HepG2 (cell line): Measurements from ENCODE around the gene FAM83C. TPM values are rescaled to one million over a fixed set of nuclear protein-coding genes. Genes with fewer than 3 reads are reported as not detected.

Source experiments
- ATAC-seq: fragments of 200-7000 bp; cut with Tn5 transposase; 3 replicates; pipeline ENCODE4 v1.9.1; 2020; ENCODE audit warnings: mild to moderate bottlenecking, moderate library complexity
- BruUV-seq: library from RNA; stranded (reverse); fragments of 400-500 nt; replicated peaks from 2 replicates; lab custom pipeline; 2021; lab: Mats Ljungman, UMichigan
- CTCF ChIA-PET: fragments of 300-600 bp; formaldehyde crosslinking; extraction: SDS; loops from one replicate; lab custom pipeline; 2021; ENCODE audit warnings: low total read pairs, inconsistent platforms, low intra/inter-chr PET ratio; lab: Yijun Ruan, JAX
- POLR2A ChIA-PET: fragments of 350-600 bp; sonication (Branson Sonifier 250); formaldehyde crosslinking; loops from one replicate; lab custom pipeline; 2020; ENCODE audit warnings: antibody characterized with exemption, inconsistent platforms; lab: Yijun Ruan, JAX
- DNase-seq: peaks from one replicate; pipeline ENCODE4 v3.0.0-alpha.2; 2015; ENCODE audit warnings: low spot score
- FAIRE-seq: peaks from 3 replicates; lab custom pipeline; 2011; peaks lifted over from hg19 to GRCh38; lab: Jason Lieb, UNC
- H2AFZ ChIP-seq: one replicate; pipeline ENCODE4 v1.6.1; 2011; ENCODE audit warnings: low read length, inconsistent platforms
- H3K27ac ChIP-seq: fragments of 300-600 bp; 3 replicates; pipeline ENCODE4 v1.8.0; 2011; ENCODE audit warnings: mixed run types, mild to moderate bottlenecking, mixed read lengths, low read length, inconsistent platforms; ENCODE audit not compliant: insufficient read depth; ENCODE audit errors: extremely low read length
- H3K27me3 ChIP-seq, 2 experiments: fragments of 200-600 bp in 1 of 2; 2 replicates in 1 of 2; 3 replicates in 1 of 2; pipeline versions ENCODE4 v1.6.0 to v1.8.0; 2011; ENCODE audit warnings: low read length in 2 of 2, mild to moderate bottlenecking in 2 of 2, moderate library complexity in 2 of 2, inconsistent platforms in 1 of 2; ENCODE audit not compliant: insufficient read depth in 2 of 2, control insufficient read depth in 1 of 2
- H3K36me3 ChIP-seq, 2 experiments: fragments of 200-600 bp in 1 of 2; replicated peaks in 1 of 2; 2 replicates in 1 of 2; 3 replicates in 1 of 2; pipeline versions ENCODE4 v1.5.1 to v1.8.0; 2011; ENCODE audit warnings: low read length in 2 of 2, inconsistent platforms in 1 of 2; ENCODE audit not compliant: insufficient read depth in 2 of 2, control insufficient read depth in 1 of 2
- H3K4me1 ChIP-seq: 2 replicates; pipeline ENCODE4 v1.5.1; 2012; ENCODE audit warnings: low read length, inconsistent platforms; ENCODE audit not compliant: insufficient read depth
- H3K4me2 ChIP-seq: 2 replicates; pipeline ENCODE4 v1.6.0; 2011; ENCODE audit warnings: low read depth, low read length, inconsistent platforms
- H3K4me3 ChIP-seq, 3 experiments: fragments of 200-600 bp in 1 of 3; sonication (generic), shearing (Covaris generic) in 1 of 3; replicated peaks in 1 of 3; 2 replicates each; pipeline ENCODE4 v1.5.1; 2011 to 2016; ENCODE audit warnings: low read length in 3 of 3, inconsistent platforms in 2 of 3, low read depth in 2 of 3, mild to moderate bottlenecking in 2 of 3, control low read depth in 1 of 3, mixed read lengths in 1 of 3; ENCODE audit not compliant: insufficient read depth in 1 of 3
- H3K79me2 ChIP-seq: one replicate; pipeline ENCODE4 v1.6.1; 2011; ENCODE audit warnings: low read length, inconsistent platforms; ENCODE audit not compliant: insufficient read depth
- H3K9ac ChIP-seq: 2 replicates; pipeline ENCODE4 v1.6.0; 2011; ENCODE audit warnings: mild to moderate bottlenecking, low read depth, low read length, inconsistent platforms; ENCODE audit not compliant: insufficient read depth
- H3K9me3 ChIP-seq: 2 replicates; pipeline ENCODE4 v1.5.1; 2012; ENCODE audit warnings: mild to moderate bottlenecking, low read length
- H4K20me1 ChIP-seq: 2 replicates; pipeline ENCODE4 v1.6.0; 2011; ENCODE audit warnings: inconsistent platforms, mild to moderate bottlenecking, low read length, moderate library complexity; ENCODE audit not compliant: insufficient read depth
- AGO2 ChIP-seq: fragments of 200-400 bp; formaldehyde crosslinking; optimal IDR thresholded peaks from 2 replicates; pipeline ENCODE3; 2017; ENCODE audit warnings: mild to moderate bottlenecking, low read depth, low read length, moderate library complexity
- ARNT2 ChIP-seq: sonication (generic); formaldehyde crosslinking; IDR thresholded peaks from 2 replicates; pipeline ENCODE4 v1.8.0; 2022; ENCODE audit warnings: mild to moderate bottlenecking, low read depth, missing genetic modification reagents, moderate library complexity
- FLYWCH1 ChIP-seq: sonication (generic); formaldehyde crosslinking; IDR thresholded peaks from 2 replicates; pipeline ENCODE4 v1.8.1; 2023; ENCODE audit warnings: mild to moderate bottlenecking, missing genetic modification reagents
- HMG20A ChIP-seq: IDR thresholded peaks from 2 replicates; pipeline ENCODE4 v1.6.1; 2016; ENCODE audit warnings: borderline replicate concordance
- NFATC3 ChIP-seq: sonication (generic); formaldehyde crosslinking; IDR thresholded peaks from 2 replicates; pipeline ENCODE4 v1.5.1; 2020; ENCODE audit warnings: mild to moderate bottlenecking, missing genetic modification reagents
- PHB2 ChIP-seq: fragments of 450-650 bp; IDR thresholded peaks from 2 replicates; pipeline ENCODE4 v1.6.1; 2018; ENCODE audit not compliant: partially characterized antibody
- POLR2A ChIP-seq, 2 experiments: IDR thresholded peaks; 2 replicates each; pipeline ENCODE4 v1.6.1; 2011; ENCODE audit warnings: low read depth in 2 of 2, low read length in 2 of 2, mild to moderate bottlenecking in 1 of 2, moderate library complexity in 1 of 2; ENCODE audit not compliant: insufficient read depth in 1 of 2
- POLR2G ChIP-seq: fragments of 200-400 bp; formaldehyde crosslinking; IDR thresholded peaks from 2 replicates; pipeline ENCODE4 v1.6.1; 2018; ENCODE audit warnings: mild to moderate bottlenecking, low read depth, low read length, moderate library complexity
- RBFOX2 ChIP-seq: fragments of 200-400 bp; formaldehyde crosslinking; IDR thresholded peaks from 2 replicates; pipeline ENCODE4 v1.6.1; 2017; ENCODE audit warnings: low read depth, mild to moderate bottlenecking, low read length
- SRY ChIP-seq: sonication (generic); formaldehyde crosslinking; IDR thresholded peaks from 2 replicates; pipeline ENCODE4 v1.8.0; 2022; ENCODE audit warnings: mild to moderate bottlenecking, missing genetic modification reagents
- XRCC5 ChIP-seq: fragments of 200-400 bp; formaldehyde crosslinking; optimal IDR thresholded peaks from 2 replicates; pipeline ENCODE3; 2017; ENCODE audit warnings: mild to moderate bottlenecking, low read length
- ZBTB44 ChIP-seq: sonication (generic); formaldehyde crosslinking; IDR thresholded peaks from 2 replicates; pipeline ENCODE4 v1.4.0; 2020; ENCODE audit warnings: missing genetic modification reagents
- ZNF121 ChIP-seq: sonication (generic); formaldehyde crosslinking; IDR thresholded peaks from 2 replicates; pipeline ENCODE4 v1.5.0; 2020; ENCODE audit warnings: mild to moderate bottlenecking, missing genetic modification reagents
- ZNF3 ChIP-seq: IDR thresholded peaks from 2 replicates; pipeline ENCODE4 v1.7.0; 2017; ENCODE audit warnings: inconsistent platforms
- ZNF382 ChIP-seq: sonication (generic); formaldehyde crosslinking; IDR thresholded peaks from 2 replicates; pipeline ENCODE4 v1.5.0; 2020; ENCODE audit warnings: missing genetic modification reagents, mild to moderate bottlenecking, borderline replicate concordance
- ZNF614 ChIP-seq: IDR thresholded peaks from 2 replicates; pipeline ENCODE4 v1.6.1; 2018; ENCODE audit warnings: missing biosample characterization, missing genetic modification reagents, inconsistent platforms, borderline replicate concordance
- ZNF7 ChIP-seq: IDR thresholded peaks from 2 replicates; pipeline ENCODE4 v1.6.1; 2016; ENCODE audit warnings: missing biosample characterization, missing genetic modification reagents
- ZNF768 ChIP-seq: sonication (generic); formaldehyde crosslinking; IDR thresholded peaks from 2 replicates; pipeline ENCODE4 v1.4.0; 2020; ENCODE audit warnings: missing genetic modification reagents
- ZNF777 ChIP-seq: sonication (generic); formaldehyde crosslinking; IDR thresholded peaks from 2 replicates; pipeline ENCODE4 v1.4.0; 2020; ENCODE audit warnings: missing genetic modification reagents
- WGBS: methylation state at CpG from one replicate; pipeline ENCODE4 v1.1.6; 2017; ENCODE audit warnings: low lambda C conversion rate; 5-methylcytosine and 5-hydroxymethylcytosine counted together
- in situ Hi-C: cut with HindIII; loops from 2 replicates; pipeline ENCODE4 v1.10.0; 2017; ENCODE audit warnings: low pct_unique_long_range_greater_than_20kb; ENCODE audit not compliant: extremely low pct_ligation_motif_present
- intact Hi-C: fragments of 100-400 bp; cut with micrococcal nuclease; formaldehyde crosslinking; loops from one replicate; pipeline ENCODE4 v1.10.0; 2022; ENCODE audit not compliant: unreplicated experiment
- polyA plus RNA-seq, 8 experiments: library from polyadenylated mRNA; depleted of rRNA in 3 of 8; stranded (reverse) in 7 of 8; unstranded in 1 of 8; fragments of >200 nt; fragmentation: Illumina TruSeq in 4 of 8; extraction: Trizol in 4 of 8; gene quantifications; 2 replicates each; pipeline versions ENCODE4 v1.2.1 to v1.2.3, GENCODE V29; 2011 to 2016; ENCODE audit warnings: low read depth in 4 of 8, missing spikeins in 1 of 8, mixed read lengths in 1 of 8; ENCODE audit not compliant: insufficient read depth in 1 of 8
- total RNA-seq, 5 experiments: library from RNA; depleted of rRNA; stranded (reverse); fragments of >200 nt; fragmentation: Illumina TruSeq; extraction: Trizol; gene quantifications; 2 replicates each; pipeline ENCODE4 v1.2.3, GENCODE V29; 2016; ENCODE audit warnings: low read depth in 1 of 5
- TF ChIP-seq, protein P1 (sequence below): sonication (generic); formaldehyde crosslinking; IDR thresholded peaks from 2 replicates; pipeline ENCODE4 v1.4.0; 2020; ENCODE audit warnings: mild to moderate bottlenecking, missing genetic modification reagents

FAM83C gene
- total and polyA plus RNA-seq, 2 of the 13 experiments (the other 11 are each of a cell fraction or from before 2014, with no cell fraction given): 0.04 TPM; not detected in 1

- TF ChIP-seq, protein P1, sequence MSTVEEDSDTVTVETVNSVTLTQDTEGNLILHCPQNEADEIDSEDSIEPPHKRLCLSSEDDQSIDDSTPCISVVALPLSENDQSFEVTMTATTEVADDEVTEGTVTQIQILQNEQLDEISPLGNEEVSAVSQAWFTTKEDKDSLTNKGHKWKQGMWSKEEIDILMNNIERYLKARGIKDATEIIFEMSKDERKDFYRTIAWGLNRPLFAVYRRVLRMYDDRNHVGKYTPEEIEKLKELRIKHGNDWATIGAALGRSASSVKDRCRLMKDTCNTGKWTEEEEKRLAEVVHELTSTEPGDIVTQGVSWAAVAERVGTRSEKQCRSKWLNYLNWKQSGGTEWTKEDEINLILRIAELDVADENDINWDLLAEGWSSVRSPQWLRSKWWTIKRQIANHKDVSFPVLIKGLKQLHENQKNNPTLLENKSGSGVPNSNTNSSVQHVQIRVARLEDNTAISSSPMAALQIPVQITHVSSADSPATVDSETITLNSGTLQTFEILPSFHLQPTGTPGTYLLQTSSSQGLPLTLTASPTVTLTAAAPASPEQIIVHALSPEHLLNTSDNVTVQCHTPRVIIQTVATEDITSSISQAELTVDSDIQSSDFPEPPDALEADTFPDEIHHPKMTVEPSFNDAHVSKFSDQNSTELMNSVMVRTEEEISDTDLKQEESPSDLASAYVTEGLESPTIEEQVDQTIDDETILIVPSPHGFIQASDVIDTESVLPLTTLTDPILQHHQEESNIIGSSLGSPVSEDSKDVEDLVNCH (CRISPR knock-in tag): 0 out of 2 replicates have a peak, but pooled peaks have one; percentile 3
These were observed 8.6 kb downstream of the FAM83C start (continued) for GRCh38 chr20:35283441-35284266.

DNA sequence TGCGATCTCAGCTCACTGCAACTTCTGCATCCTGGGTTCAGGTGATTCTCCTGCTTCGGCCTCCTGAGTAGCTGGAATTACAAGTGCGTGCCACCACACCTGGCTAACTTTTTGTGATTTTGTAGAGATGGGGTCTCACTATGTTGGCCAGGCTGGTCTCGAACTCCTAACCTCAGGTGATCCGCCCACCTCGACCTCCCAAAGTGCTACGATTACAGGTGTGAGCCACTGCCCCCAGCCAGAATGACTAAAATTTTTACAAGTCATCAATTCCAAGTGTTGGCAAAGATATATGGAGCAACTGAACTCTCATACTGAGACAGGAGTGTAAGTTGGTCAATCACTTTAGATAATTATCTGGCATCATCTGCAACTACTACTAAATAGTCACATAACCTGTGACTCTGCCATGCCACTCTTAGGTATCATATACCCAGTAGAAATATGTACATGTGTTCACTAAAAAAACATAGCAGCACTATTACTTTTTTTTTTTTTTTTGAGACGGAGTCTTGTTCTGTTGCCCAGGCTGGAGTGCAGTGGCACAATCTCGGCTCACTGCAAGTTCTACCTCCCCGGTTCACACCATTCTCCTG is 10.6 kb downstream of the FAM83C start:
- H3K27ac ChIP-seq: no peak overlapping the region
- ChIA-PET CTCF (no interaction called here), POLR2A (interaction anchor here (0.6 to 3.5 kb wide), 4 partner anchors 9 to 134 kb away, joined by 3 to 80 read pairs (median 3); partner anchors contain the start of gene EDEM2)
- H3K9me3 ChIP-seq: no peaks in the 10 kb centered on the region
- peaks cover 33% of the 10 kb centered on the region for H4K20me1 ChIP-seq
- no peak overlapping the region for H3K9ac ChIP-seq
- WGBS: 96% methylated on average over 10 of the region's 10 CpGs
- BruUV-seq: no TSS peak
- intact Hi-C loops: no loop called here
- in situ Hi-C loops: no loop called here
- ATAC-seq: no peak
- no peak for DNase-seq
- no peak overlapping the region for H3K4me3 ChIP-seq
- H3K4me1 ChIP-seq: peaks cover 56% of the 10 kb centered on the region
- no peak for FAIRE-seq
- H3K79me2 ChIP-seq: peaks cover 45% of the 10 kb centered on the region
- no peak overlapping the region for H3K4me2 ChIP-seq
- H3K27me3 ChIP-seq: no peaks in the 10 kb centered on the region; a peak in 1 of 5 replicates
- peaks cover 27 to 52% of the 10 kb centered on the region in 2 experiments for H3K36me3 ChIP-seq
- H2AFZ ChIP-seq: no peak overlapping the region
- TF ChIP-seq AGO2: peak; percentile 21
- no peak for TF ChIP-seq ZNF382 (CRISPR knock-in tag)
- TF ChIP-seq ARNT2 (CRISPR knock-in tag): 0 out of 2 replicates have a peak, but pooled peaks have one; percentile 7
- TF ChIP-seq ZNF777 (CRISPR knock-in tag): 0 out of 2 replicates have a peak, but pooled peaks have one; percentile 14
- TF ChIP-seq POLR2A (IDR thresholded peaks at IDR 0.05; ENCODE audit: insufficient read depth in 1 of 2, low read depth in 2 of 2, low read length in 2 of 2): peak in 1 of 2 experiments; percentile 59; a peak in 2 of 4 replicates
- no peak for TF ChIP-seq ZNF614 (CRISPR knock-in tag)
- no peak for TF ChIP-seq HMG20A (CRISPR knock-in tag)
- TF ChIP-seq NFATC3 (CRISPR knock-in tag): no peak
- TF ChIP-seq ZBTB44 (CRISPR knock-in tag): no peak
- 0 out of 2 replicates have a peak, but pooled peaks have one; percentile 26 for TF ChIP-seq POLR2G
- no peak for TF ChIP-seq XRCC5
- TF ChIP-seq PHB2: no peak
- TF ChIP-seq SRY (CRISPR knock-in tag): 0 out of 2 replicates have a peak, but pooled peaks have one; percentile 9
- TF ChIP-seq ZNF121 (CRISPR knock-in tag): peak; percentile 94
- TF ChIP-seq ZNF768 (CRISPR knock-in tag): no peak
- TF ChIP-seq ZNF3 (CRISPR knock-in tag): 0 out of 2 replicates have a peak, but pooled peaks have one; percentile 66
- TF ChIP-seq FLYWCH1 (CRISPR knock-in tag): no peak
- TF ChIP-seq ZNF7: peak; percentile 80
- TF ChIP-seq RBFOX2: peak; percentile 63
